ENCODE data around the gene WDR93.

Gene WDR93

DNA sequence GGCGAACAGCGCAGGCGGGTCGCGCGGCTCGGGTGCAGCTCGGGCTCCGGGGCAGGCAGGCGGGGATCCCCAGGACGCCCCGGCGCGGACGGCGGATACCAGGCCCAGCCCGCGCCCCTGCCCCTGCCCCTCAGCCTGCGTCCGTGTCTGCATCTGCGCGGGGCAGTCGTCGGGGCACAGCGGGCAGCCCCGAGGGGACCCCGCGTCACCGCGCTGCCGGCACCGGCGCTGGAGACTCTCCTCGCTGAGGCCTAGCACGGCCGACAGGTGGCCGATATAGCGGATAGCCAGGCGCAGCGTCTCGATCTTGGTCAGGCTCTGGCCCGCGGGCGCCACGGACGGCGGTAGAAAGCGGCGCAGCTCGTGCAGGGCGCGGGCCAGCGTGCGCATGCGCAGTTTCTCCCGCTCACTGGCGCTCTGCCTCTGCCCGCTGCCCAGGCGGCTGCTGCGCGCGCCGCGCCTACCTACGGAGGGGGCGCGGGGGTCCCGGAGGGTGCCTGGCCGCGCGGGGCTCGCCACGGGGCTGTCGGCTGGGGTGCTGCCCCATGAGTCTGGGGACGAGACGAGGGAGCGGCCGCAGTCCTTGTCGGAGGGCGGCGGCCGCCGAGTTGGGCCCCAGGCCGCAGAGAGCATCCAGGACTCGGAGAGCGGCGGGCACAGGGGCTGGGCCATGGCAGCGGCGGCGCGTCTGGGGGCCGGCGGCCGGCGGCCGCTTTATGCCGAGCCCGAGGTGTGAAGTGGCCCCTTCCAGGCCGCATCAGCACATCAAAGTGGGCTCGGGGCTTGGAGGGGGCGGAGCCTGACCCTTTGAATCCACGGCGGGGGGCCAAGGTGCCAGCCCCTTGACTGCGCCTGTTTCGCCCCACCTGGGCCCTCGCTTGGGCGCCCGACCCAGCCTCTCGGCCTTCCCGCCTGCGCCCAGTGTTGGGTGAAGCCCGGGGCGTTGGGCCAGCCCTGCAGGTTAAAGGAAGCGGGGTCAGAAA, 60.2 kb downstream of the WDR93 start, which contains the start of gene MESP1 (continued):
- TF ChIP-seq, protein P1, sequence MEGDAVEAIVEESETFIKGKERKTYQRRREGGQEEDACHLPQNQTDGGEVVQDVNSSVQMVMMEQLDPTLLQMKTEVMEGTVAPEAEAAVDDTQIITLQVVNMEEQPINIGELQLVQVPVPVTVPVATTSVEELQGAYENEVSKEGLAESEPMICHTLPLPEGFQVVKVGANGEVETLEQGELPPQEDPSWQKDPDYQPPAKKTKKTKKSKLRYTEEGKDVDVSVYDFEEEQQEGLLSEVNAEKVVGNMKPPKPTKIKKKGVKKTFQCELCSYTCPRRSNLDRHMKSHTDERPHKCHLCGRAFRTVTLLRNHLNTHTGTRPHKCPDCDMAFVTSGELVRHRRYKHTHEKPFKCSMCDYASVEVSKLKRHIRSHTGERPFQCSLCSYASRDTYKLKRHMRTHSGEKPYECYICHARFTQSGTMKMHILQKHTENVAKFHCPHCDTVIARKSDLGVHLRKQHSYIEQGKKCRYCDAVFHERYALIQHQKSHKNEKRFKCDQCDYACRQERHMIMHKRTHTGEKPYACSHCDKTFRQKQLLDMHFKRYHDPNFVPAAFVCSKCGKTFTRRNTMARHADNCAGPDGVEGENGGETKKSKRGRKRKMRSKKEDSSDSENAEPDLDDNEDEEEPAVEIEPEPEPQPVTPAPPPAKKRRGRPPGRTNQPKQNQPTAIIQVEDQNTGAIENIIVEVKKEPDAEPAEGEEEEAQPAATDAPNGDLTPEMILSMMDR (tag by site-specific recombination; IDR thresholded peaks at IDR 0.05) = peak; percentile 93
- no peak for TF ChIP-seq ZFP41 (tag by site-specific recombination; IDR thresholded peaks at IDR 0.05; ENCODE audit: borderline replicate concordance)

DNA sequence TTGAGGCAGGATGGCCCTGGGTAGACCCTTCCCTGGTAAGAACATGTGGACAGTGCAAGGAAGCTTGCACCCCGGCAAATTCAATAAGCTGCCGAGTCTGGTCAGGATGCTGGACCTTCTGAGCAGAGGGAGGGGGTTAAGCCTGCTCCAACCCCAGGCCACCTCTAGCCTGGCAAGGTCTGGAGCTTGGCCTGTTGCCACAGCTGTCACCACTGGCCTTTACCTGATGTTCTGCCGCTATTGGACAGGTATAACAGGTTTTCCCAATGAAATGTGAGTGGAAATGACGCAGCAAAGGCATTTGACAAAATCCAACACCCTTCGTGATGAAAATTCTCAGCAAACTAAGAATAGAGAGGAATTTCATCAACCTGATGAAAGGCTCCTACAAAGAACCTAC, 61.1 kb downstream of the WDR93 start:
- TF ChIP-seq ZNF600 (tag by site-specific recombination; IDR thresholded peaks at IDR 0.05) (peak; percentile 37; the same call in 1 of the 2 replicates), ZNF624 (tag by site-specific recombination; IDR thresholded peaks at IDR 0.05) (no peak)
- peaks cover 8% of the 10 kb centered on the region; the same call in 1 of the 2 replicates for H3K4me1 ChIP-seq (ENCODE audit: control insufficient read depth, insufficient read depth, low read length)
- no peak overlapping the region for H3K4me3 ChIP-seq (ENCODE audit: low read depth, low read length)
- CTCF ChIA-PET = interaction anchor here (1.3 to 17.0 kb wide), 4 partner anchors 9 to 124 kb away, joined by 3 to 344 read pairs (median 15); no protein-coding TSS in a partner anchor
- no peaks in the 10 kb centered on the region for H3K36me3 ChIP-seq (ENCODE audit: control insufficient read depth in 2 of 2, insufficient read depth in 1 of 2, low read length in 2 of 2)
- H3K9me3 ChIP-seq (ENCODE audit: control insufficient read depth, insufficient read depth, low read depth, low read length) = no peaks in the 10 kb centered on the region
- POLR2A ChIA-PET = interaction anchor here (1.3 to 1.5 kb wide), 2 partner anchors 9 to 25 kb away, joined by 4 read pairs; no protein-coding TSS in a partner anchor
- no peak overlapping the region for H3K27ac ChIP-seq (ENCODE audit: extremely low read depth, low read depth, low read length)

DNA sequence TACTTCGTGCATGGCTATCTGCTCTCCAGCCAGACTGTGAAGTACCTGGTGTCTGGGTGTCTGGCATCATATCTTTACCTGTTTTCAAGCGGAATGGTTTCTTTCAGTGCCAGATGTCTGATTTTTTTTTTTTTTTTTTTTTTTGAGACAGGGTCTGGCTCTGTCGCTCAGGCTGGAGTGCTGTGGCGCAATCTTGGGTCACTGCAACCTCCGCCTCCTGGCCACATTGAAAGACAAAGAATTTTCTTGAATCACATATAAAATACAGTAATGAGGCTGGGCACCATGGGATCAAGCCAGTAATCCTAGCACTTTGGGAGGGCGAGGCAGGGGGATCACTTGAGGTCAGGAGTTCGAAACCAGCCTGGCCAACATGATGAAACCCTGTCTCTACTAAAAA, 63.2 kb downstream of the WDR93 start:
- Histone ChIP-seq H3K27ac (ENCODE audit: extremely low read depth, low read depth, low read length) (no peak overlapping the region), H3K36me3 (ENCODE audit: control insufficient read depth in 2 of 2, insufficient read depth in 1 of 2, low read length in 2 of 2) (no peaks in the 10 kb centered on the region), H3K4me3 (ENCODE audit: low read depth, low read length) (no peak overlapping the region), H3K9me3 (ENCODE audit: control insufficient read depth, insufficient read depth, low read depth, low read length) (no peaks in the 10 kb centered on the region), H3K4me1 (ENCODE audit: control insufficient read depth, insufficient read depth, low read length) (peaks cover 8% of the 10 kb centered on the region; the same call in 1 of the 2 replicates)
- CTCF ChIA-PET = interaction anchor here (0.6 to 17.0 kb wide), 4 partner anchors 7 to 122 kb away, joined by 3 to 344 read pairs (median 16); no protein-coding TSS in a partner anchor
- POLR2A ChIA-PET = interaction anchor here (0.7 to 2.3 kb wide), 4 partner anchors 22 to 951 kb away, joined by 3 to 7 read pairs (median 4); partner anchors contain the start of gene AP3S2
- TF ChIP-seq KLF16 (tag by site-specific recombination; IDR thresholded peaks at IDR 0.05) (no peak), ZFP37 (tag by site-specific recombination; IDR thresholded peaks at IDR 0.05) (no peak), ZNF596 (tag by site-specific recombination; IDR thresholded peaks at IDR 0.05) (no peak), ZNF837 (tag by site-specific recombination; IDR thresholded peaks at IDR 0.05) (no peak), ZFHX2 (tag by site-specific recombination; conservative IDR thresholded peaks at IDR 0.05) (no peak), ZNF501 (tag by site-specific recombination; IDR thresholded peaks at IDR 0.05) (no peak)
- TF ChIP-seq, protein P2, sequence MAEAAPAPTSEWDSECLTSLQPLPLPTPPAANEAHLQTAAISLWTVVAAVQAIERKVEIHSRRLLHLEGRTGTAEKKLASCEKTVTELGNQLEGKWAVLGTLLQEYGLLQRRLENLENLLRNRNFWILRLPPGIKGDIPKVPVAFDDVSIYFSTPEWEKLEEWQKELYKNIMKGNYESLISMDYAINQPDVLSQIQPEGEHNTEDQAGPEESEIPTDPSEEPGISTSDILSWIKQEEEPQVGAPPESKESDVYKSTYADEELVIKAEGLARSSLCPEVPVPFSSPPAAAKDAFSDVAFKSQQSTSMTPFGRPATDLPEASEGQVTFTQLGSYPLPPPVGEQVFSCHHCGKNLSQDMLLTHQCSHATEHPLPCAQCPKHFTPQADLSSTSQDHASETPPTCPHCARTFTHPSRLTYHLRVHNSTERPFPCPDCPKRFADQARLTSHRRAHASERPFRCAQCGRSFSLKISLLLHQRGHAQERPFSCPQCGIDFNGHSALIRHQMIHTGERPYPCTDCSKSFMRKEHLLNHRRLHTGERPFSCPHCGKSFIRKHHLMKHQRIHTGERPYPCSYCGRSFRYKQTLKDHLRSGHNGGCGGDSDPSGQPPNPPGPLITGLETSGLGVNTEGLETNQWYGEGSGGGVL (tag by site-specific recombination; IDR thresholded peaks at IDR 0.05) = no peak

DNA sequence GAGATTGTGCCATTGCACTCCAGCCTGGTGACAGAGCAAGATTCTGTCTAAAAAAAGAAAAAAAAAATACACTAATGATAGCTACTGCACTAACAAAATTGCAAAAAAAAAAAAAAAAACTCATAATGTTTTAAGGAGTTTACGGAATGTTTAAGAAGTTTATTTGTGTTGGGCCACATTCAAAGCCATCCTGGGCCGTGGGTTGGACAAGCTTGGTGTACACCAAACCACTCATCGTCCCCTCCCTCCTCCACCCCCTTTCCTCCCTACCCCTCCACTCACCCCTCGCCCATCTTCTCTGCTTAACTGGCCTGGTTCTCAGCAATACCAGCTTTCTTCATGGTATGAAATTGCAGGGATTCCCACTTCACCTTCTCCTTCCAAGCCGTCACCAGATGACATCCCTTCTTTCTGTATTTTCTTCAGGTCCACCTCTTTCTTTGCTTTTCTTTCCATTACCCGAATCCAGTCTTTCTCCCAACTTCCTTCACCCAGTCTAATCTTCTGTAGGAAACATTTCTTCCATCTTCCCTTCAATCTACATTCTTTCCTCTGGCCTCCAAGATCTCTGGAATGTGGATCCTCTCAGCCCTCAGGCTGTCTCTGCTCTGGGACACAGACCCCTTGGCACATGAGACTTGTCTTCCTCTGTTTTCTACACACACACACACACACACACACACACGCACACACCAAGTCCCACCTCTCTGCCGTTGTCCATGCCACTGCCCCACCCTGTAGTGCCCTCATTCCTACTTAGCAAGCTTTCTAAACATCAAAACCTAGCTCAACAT, 63.9 kb downstream of the WDR93 start:
- POLR2A ChIA-PET = interaction anchor here (0.7 to 2.3 kb wide), 5 partner anchors 23 to 951 kb away, joined by 3 to 7 read pairs (median 3); partner anchors contain the start of gene AP3S2
- Histone ChIP-seq H3K9me3 (ENCODE audit: control insufficient read depth, insufficient read depth, low read depth, low read length) (no peaks in the 10 kb centered on the region), H3K4me1 (ENCODE audit: control insufficient read depth, insufficient read depth, low read length) (peaks cover 7% of the 10 kb centered on the region; the same call in 1 of the 2 replicates), H3K27ac (ENCODE audit: extremely low read depth, low read depth, low read length) (no peak overlapping the region), H3K4me3 (ENCODE audit: low read depth, low read length) (no peak overlapping the region), H3K36me3 (ENCODE audit: control insufficient read depth in 2 of 2, insufficient read depth in 1 of 2, low read length in 2 of 2) (no peaks in the 10 kb centered on the region)
- CTCF ChIA-PET = interaction anchor here (0.8 to 17.0 kb wide), 6 partner anchors 9 to 133 kb away, joined by 3 to 344 read pairs (median 6); no protein-coding TSS in a partner anchor
- TF ChIP-seq, protein P3, sequence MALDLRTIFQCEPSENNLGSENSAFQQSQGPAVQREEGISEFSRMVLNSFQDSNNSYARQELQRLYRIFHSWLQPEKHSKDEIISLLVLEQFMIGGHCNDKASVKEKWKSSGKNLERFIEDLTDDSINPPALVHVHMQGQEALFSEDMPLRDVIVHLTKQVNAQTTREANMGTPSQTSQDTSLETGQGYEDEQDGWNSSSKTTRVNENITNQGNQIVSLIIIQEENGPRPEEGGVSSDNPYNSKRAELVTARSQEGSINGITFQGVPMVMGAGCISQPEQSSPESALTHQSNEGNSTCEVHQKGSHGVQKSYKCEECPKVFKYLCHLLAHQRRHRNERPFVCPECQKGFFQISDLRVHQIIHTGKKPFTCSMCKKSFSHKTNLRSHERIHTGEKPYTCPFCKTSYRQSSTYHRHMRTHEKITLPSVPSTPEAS (tag by site-specific recombination; IDR thresholded peaks at IDR 0.05) = peak; percentile 43; the same call in 1 of the 2 replicates
- TF ChIP-seq EGR2 (tag by site-specific recombination; IDR thresholded peaks at IDR 0.05; ENCODE audit: low read depth) = no peak
